ENCODE data around the gene USP31. TPM values are rescaled to one million over a fixed set of nuclear protein-coding genes. Genes with fewer than 3 reads are reported as not detected.

USP31 gene
- total and polyA plus RNA-seq, 2 of the 13 experiments (the other 11 are each of a cell fraction or from before 2014, with no cell fraction given): 22.5 to 23.3 TPM

DNA sequence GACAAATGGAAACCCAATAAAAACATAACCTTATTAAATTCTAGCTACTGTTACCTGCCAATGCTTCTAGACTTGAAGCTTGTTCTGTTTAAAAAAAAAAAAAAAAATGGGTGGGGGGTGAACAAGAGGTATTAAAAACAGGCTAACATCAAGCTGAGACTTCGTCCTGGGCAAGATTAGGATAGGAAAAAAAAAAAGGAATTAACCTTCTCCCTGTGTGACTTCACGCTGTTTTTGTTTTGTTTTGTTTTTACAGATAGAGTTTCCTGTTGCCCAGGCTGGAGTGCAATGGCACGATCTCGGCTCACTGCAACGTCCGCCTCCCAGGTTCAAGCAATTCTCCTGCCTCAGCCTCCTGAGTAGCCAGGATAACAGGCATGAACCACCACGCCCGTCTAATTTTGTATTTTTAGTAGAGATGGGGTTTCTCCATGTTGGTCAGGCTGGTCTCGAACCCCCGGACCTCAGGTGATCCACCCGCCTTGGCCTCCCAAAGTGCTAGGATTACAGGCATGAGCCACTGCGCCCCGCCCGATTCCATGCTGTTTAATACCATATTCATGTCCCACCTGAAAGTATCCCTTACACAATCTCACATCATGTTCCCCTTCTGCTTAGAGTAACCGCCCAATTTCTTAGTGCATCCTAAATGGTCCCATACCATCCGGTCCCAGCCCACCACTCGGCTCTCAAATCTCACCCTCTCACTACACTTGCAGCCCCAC lies 2.2 kb downstream of the USP31 start (continued):
- TF ChIP-seq, protein P1, sequence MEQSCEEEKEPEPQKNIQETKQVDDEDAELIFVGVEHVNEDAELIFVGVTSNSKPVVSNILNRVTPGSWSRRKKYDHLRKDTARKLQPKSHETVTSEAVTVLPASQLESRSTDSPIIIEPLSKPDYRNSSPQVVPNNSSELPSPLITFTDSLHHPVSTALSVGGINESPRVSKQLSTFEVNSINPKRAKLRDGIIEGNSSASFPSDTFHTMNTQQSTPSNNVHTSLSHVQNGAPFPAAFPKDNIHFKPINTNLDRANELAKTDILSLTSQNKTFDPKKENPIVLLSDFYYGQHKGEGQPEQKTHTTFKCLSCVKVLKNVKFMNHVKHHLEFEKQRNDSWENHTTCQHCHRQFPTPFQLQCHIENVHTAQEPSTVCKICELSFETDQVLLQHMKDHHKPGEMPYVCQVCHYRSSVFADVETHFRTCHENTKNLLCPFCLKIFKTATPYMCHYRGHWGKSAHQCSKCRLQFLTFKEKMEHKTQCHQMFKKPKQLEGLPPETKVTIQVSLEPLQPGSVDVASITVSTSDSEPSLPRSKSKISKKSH (CRISPR knock-in tag; IDR thresholded peaks at IDR 0.05; ENCODE audit: borderline replicate concordance): 0 out of 2 replicates have a peak, but pooled peaks have one; percentile 36
- no peak for TF ChIP-seq FIP1L1 (IDR thresholded peaks at IDR 0.05; ENCODE audit: borderline replicate concordance, insufficient read depth, low read depth, low read length)
- no peak for TF ChIP-seq ZMYM4 (CRISPR knock-in tag; IDR thresholded peaks at IDR 0.05)
- peak; percentile 38; the same call in 1 of the 2 replicates for TF ChIP-seq POLR2G (IDR thresholded peaks at IDR 0.05; ENCODE audit: low read depth, low read length)
- TF ChIP-seq CSRNP1 (CRISPR knock-in tag; IDR thresholded peaks at IDR 0.05): no peak
- TF ChIP-seq IKZF4 (CRISPR knock-in tag; IDR thresholded peaks at IDR 0.05; ENCODE audit: borderline replicate concordance, low read depth, not compliant biosample characterization): no peak
- TF ChIP-seq SRY (CRISPR knock-in tag; IDR thresholded peaks at IDR 0.05): no peak
- TF ChIP-seq, protein P2, sequence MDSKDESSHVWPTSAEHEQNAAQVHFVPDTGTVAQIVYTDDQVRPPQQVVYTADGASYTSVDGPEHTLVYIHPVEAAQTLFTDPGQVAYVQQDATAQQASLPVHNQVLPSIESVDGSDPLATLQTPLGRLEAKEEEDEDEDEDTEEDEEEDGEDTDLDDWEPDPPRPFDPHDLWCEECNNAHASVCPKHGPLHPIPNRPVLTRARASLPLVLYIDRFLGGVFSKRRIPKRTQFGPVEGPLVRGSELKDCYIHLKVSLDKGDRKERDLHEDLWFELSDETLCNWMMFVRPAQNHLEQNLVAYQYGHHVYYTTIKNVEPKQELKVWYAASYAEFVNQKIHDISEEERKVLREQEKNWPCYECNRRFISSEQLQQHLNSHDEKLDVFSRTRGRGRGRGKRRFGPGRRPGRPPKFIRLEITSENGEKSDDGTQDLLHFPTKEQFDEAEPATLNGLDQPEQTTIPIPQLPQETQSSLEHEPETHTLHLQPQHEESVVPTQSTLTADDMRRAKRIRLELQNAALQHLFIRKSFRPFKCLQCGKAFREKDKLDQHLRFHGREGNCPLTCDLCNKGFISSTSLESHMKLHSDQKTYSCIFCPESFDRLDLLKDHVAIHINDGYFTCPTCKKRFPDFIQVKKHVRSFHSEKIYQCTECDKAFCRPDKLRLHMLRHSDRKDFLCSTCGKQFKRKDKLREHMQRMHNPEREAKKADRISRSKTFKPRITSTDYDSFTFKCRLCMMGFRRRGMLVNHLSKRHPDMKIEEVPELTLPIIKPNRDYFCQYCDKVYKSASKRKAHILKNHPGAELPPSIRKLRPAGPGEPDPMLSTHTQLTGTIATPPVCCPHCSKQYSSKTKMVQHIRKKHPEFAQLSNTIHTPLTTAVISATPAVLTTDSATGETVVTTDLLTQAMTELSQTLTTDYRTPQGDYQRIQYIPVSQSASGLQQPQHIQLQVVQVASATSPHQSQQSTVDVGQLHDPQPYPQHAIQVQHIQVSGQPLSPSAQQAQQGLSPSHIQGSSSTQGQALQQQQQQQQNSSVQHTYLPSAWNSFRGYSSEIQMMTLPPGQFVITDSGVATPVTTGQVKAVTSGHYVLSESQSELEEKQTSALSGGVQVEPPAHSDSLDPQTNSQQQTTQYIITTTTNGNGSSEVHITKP (CRISPR knock-in tag; IDR thresholded peaks at IDR 0.05; ENCODE audit: low read depth): no peak
- no peak for TF ChIP-seq EHMT2 (IDR thresholded peaks at IDR 0.05; ENCODE audit: borderline replicate concordance, low read depth, low read length)
- no peak for TF ChIP-seq SKI (IDR thresholded peaks at IDR 0.05; ENCODE audit: partially characterized antibody)
- TF ChIP-seq SMAD3 (CRISPR knock-in tag; IDR thresholded peaks at IDR 0.05): no peak
- TF ChIP-seq NBN (conservative IDR thresholded peaks at IDR 0.05): no peak
- no peak for TF ChIP-seq FOXP1 (IDR thresholded peaks at IDR 0.05)
- no peak for TF ChIP-seq FOXP1 (CRISPR knock-in tag; IDR thresholded peaks at IDR 0.05)
- TF ChIP-seq TBL1XR1 (IDR thresholded peaks at IDR 0.05; ENCODE audit: borderline replicate concordance, low read length, partially characterized antibody): no peak
- no peak for TF ChIP-seq ZNF431 (CRISPR knock-in tag; IDR thresholded peaks at IDR 0.05; ENCODE audit: borderline replicate concordance, low read depth)
- no peak for TF ChIP-seq SIN3A (IDR thresholded peaks at IDR 0.05; ENCODE audit: borderline replicate concordance, low read depth, low read length)
- TF ChIP-seq ZNF678 (CRISPR knock-in tag; IDR thresholded peaks at IDR 0.05): no peak
- TF ChIP-seq, protein P3, sequence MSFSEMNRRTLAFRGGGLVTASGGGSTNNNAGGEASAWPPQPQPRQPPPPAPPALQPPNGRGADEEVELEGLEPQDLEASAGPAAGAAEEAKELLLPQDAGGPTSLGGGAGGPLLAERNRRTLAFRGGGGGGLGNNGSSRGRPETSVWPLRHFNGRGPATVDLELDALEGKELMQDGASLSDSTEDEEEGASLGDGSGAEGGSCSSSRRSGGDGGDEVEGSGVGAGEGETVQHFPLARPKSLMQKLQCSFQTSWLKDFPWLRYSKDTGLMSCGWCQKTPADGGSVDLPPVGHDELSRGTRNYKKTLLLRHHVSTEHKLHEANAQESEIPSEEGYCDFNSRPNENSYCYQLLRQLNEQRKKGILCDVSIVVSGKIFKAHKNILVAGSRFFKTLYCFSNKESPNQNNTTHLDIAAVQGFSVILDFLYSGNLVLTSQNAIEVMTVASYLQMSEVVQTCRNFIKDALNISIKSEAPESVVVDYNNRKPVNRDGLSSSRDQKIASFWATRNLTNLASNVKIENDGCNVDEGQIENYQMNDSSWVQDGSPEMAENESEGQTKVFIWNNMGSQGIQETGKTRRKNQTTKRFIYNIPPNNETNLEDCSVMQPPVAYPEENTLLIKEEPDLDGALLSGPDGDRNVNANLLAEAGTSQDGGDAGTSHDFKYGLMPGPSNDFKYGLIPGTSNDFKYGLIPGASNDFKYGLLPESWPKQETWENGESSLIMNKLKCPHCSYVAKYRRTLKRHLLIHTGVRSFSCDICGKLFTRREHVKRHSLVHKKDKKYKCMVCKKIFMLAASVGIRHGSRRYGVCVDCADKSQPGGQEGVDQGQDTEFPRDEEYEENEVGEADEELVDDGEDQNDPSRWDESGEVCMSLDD (CRISPR knock-in tag; IDR thresholded peaks at IDR 0.05; ENCODE audit: borderline replicate concordance): no peak
- no peak for TF ChIP-seq RAD21 (CRISPR knock-in tag; IDR thresholded peaks at IDR 0.05)

Measured in HepG2 (cell line).